Keratinocyte (primary cell): ENCODE results near the gene BSDC1. TPM values are rescaled to one million over a fixed set of nuclear protein-coding genes. Genes with fewer than 3 reads are reported as not detected.

Experiments
- DNase-seq: peaks from one replicate; pipeline ENCODE4 v3.0.0-alpha.2; 2011; ENCODE audit warnings: low read depth, missing footprints, low spot score
- FAIRE-seq: peaks from 2 replicates; lab custom pipeline; 2011; peaks lifted over from hg19 to GRCh38; lab: Jason Lieb, UNC
- H2AFZ ChIP-seq: 2 replicates; pipeline ENCODE4 v1.6.0; 2012; ENCODE audit warnings: low read length, control low read depth, inconsistent platforms; ENCODE audit not compliant: control insufficient read depth
- H3K27ac ChIP-seq: 2 replicates; pipeline ENCODE4 v1.5.1; 2011; ENCODE audit warnings: low read length; ENCODE audit not compliant: control insufficient read depth, insufficient read depth
- H3K27me3 ChIP-seq: 3 replicates; pipeline ENCODE4 v1.6.0; 2011; ENCODE audit warnings: low read length; ENCODE audit not compliant: control insufficient read depth, insufficient read depth; ENCODE audit errors: extremely low read depth
- H3K36me3 ChIP-seq, 2 experiments: 2 replicates in 1 of 2; 3 replicates in 1 of 2; pipeline ENCODE4 v1.5.1; 2011; ENCODE audit warnings: low read length in 2 of 2, mild to moderate bottlenecking in 1 of 2; ENCODE audit not compliant: control insufficient read depth in 2 of 2, insufficient read depth in 2 of 2; ENCODE audit errors: extremely low read depth in 1 of 2
- H3K4me1 ChIP-seq: 3 replicates; pipeline ENCODE4 v1.5.1; 2011; ENCODE audit warnings: low read length; ENCODE audit not compliant: control insufficient read depth, insufficient read depth; ENCODE audit errors: extremely low read depth
- H3K4me2 ChIP-seq: 3 replicates; pipeline ENCODE4 v1.6.0; 2011; ENCODE audit warnings: low read depth, low read length; ENCODE audit not compliant: control insufficient read depth, insufficient read depth; ENCODE audit errors: extremely low read depth
- H3K4me3 ChIP-seq, 3 experiments: fragments of 200-600 bp in 1 of 3; sonication (generic) in 1 of 3; 2 replicates in 2 of 3; 3 replicates in 1 of 3; pipeline ENCODE4 v1.5.1; 2011 to 2016; ENCODE audit warnings: low read length in 3 of 3, mild to moderate bottlenecking in 3 of 3, control low read depth in 2 of 3, inconsistent platforms in 1 of 3, low read depth in 1 of 3, mixed read lengths in 1 of 3, mixed run types in 1 of 3, moderate library complexity in 1 of 3; ENCODE audit not compliant: control insufficient read depth in 2 of 3, insufficient read depth in 2 of 3; ENCODE audit errors: extremely low read depth in 1 of 3
- H3K79me2 ChIP-seq: 2 replicates; pipeline ENCODE4 v1.6.0; 2012; ENCODE audit warnings: low read length; ENCODE audit not compliant: control insufficient read depth, insufficient read depth
- H3K9ac ChIP-seq: 3 replicates; pipeline ENCODE4 v1.6.0; 2011; ENCODE audit warnings: low read length; ENCODE audit not compliant: control insufficient read depth, insufficient read depth; ENCODE audit errors: extremely low read depth
- H3K9me1 ChIP-seq: 3 replicates; pipeline ENCODE4 v1.6.0; 2011; ENCODE audit warnings: low read length; ENCODE audit not compliant: control insufficient read depth, insufficient read depth; ENCODE audit errors: extremely low read depth
- H3K9me3 ChIP-seq: 2 replicates; pipeline ENCODE4 v1.5.1; 2012; ENCODE audit warnings: low read depth, low read length; ENCODE audit not compliant: control insufficient read depth
- H4K20me1 ChIP-seq: 3 replicates; pipeline ENCODE4 v1.6.0; 2011; ENCODE audit warnings: low read length; ENCODE audit not compliant: control insufficient read depth, insufficient read depth; ENCODE audit errors: extremely low read depth
- EZH2 ChIP-seq: IDR thresholded peaks from one replicate; pipeline ENCODE4 v1.6.1; 2012; ENCODE audit warnings: inconsistent platforms, mild to moderate bottlenecking, low read length, moderate library complexity
- dilution Hi-C: fragments of 300-500 bp; cut with MboI; formaldehyde crosslinking; loops from one replicate; pipeline ENCODE4 v1.7.0; 2020; ENCODE audit warnings: low sequenced_read_pairs; ENCODE audit not compliant: extremely low pct_ligation_motif_present
- polyA plus RNA-seq, 5 experiments: library from polyadenylated mRNA; depleted of rRNA in 3 of 5; stranded (reverse) in 3 of 5; stranded (forward) in 1 of 5; unstranded in 1 of 5; fragments of >200 nt; gene quantifications; 1 replicate in 1 of 5; 2 replicates in 3 of 5; 3 replicates in 1 of 5; pipeline versions ENCODE4 v1.2.1 to v1.2.3, GENCODE V29; 2011 to 2012; ENCODE audit warnings: missing spikeins in 2 of 5, low read depth in 1 of 5, low replicate concordance in 1 of 5
- TF ChIP-seq, protein P1 (sequence below), 3 experiments: IDR thresholded peaks in 1 of 3; conservative IDR thresholded peaks in 1 of 3; optimal IDR thresholded peaks in 1 of 3; 2 replicates in 2 of 3; 3 replicates in 1 of 3; pipeline versions ENCODE3 to v1.5.1; 2011; ENCODE audit warnings: low read length in 3 of 3, mild to moderate bottlenecking in 3 of 3, moderate library complexity in 2 of 3, control low read depth in 1 of 3, inconsistent platforms in 1 of 3; ENCODE audit not compliant: insufficient read depth in 2 of 3; ENCODE audit errors: extremely low read depth in 1 of 3

Gene BSDC1
- polyA plus RNA-seq, 1 donor (not counting 4 experiments of a cell fraction or from before 2014, with no cell fraction given), result 38.1 TPM

DNA sequence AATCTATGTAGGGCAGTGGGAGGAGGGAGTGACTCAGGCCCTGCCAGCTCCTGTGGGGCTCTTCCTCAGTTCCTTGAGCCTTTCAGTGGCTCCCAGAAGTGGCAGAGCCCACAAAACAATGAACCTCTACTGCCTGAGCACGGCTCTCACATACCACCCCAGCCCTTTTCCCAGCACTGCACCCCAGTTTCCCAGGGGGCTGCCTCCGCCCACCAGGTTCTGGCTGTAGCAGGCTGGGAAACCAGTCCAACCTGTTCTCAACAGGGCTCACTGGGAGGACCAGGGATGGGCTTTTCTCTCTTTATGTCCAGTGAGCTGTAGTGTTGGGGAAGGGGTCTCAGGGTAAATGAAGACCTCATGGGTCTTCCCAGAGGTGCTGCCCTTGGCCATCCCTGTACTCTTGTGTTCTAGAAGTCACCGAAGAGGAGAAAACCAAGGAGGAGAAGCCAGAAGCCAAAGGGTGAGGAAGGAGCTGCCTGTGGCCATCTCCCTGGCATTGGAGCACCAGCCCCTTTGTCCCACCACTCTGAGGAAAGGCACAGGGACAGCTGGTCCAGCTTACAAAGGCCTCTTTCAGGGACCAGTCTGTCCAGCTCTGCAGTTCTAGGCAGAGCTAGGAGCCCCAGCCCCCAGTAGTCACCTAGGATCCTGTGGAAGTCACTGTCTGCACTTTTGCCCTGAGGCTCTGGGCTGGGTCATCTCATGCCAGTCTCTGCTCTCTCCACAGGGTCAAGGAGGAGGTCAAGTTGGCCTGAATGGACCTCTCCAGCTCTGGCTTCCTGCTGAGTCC is 61.8 kb downstream of the BSDC1 start:
- FAIRE-seq (no peak), DNase-seq (no peak)
- Histone ChIP-seq H4K20me1 (peaks cover 2% of the 10 kb centered on the region), H3K4me1 (peaks cover 19% of the 10 kb centered on the region), H3K36me3 (peaks cover 19 to 29% of the 10 kb centered on the region in 2 experiments), H3K27ac (no peak overlapping the region), H3K79me2 (no peaks in the 10 kb centered on the region), H3K4me2 (no peak overlapping the region), H3K9me1 (no peaks in the 10 kb centered on the region), H2AFZ (no peak overlapping the region), H3K9ac (no peak overlapping the region), H3K27me3 (peaks cover 14% of the 10 kb centered on the region), H3K4me3 (no peak overlapping the region), H3K9me3 (no peaks in the 10 kb centered on the region)
- dilution Hi-C loops, result no loop called here
- TF ChIP-seq EZH2, result no peak
- TF ChIP-seq, protein P1, sequence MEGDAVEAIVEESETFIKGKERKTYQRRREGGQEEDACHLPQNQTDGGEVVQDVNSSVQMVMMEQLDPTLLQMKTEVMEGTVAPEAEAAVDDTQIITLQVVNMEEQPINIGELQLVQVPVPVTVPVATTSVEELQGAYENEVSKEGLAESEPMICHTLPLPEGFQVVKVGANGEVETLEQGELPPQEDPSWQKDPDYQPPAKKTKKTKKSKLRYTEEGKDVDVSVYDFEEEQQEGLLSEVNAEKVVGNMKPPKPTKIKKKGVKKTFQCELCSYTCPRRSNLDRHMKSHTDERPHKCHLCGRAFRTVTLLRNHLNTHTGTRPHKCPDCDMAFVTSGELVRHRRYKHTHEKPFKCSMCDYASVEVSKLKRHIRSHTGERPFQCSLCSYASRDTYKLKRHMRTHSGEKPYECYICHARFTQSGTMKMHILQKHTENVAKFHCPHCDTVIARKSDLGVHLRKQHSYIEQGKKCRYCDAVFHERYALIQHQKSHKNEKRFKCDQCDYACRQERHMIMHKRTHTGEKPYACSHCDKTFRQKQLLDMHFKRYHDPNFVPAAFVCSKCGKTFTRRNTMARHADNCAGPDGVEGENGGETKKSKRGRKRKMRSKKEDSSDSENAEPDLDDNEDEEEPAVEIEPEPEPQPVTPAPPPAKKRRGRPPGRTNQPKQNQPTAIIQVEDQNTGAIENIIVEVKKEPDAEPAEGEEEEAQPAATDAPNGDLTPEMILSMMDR (optimal IDR thresholded peaks at IDR 0.05 in 1 of 3, IDR thresholded peaks at IDR 0.05 in 1 of 3, conservative IDR thresholded peaks at IDR 0.05 in 1 of 3; ENCODE audit: extremely low read depth in 1 of 3, insufficient read depth in 2 of 3, low read length in 3 of 3), result no peak

DNA sequence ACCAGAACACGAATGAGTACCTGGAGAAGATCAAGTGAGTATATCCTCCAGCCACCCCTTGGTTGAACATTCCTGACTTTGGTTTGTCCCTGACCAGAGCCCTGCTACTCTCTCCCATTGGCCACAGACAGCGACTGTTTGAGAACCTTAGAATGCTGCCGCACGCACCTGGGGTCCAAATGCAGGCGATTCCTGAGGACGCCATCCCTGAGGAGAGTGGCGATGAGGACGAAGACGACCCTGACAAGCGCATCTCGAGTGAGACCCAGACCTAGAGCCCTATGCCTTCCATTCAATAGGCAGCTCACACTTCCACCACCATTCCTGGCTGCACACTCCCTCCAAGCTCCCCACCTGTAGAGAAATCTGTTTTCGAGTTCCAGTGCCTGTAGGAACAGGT is 62.7 kb downstream of the BSDC1 start:
- no peaks in the 10 kb centered on the region for H3K9me1 ChIP-seq
- H3K4me2 ChIP-seq, result no peak overlapping the region
- peaks cover 24 to 37% of the 10 kb centered on the region in 2 experiments for H3K36me3 ChIP-seq
- H3K27ac ChIP-seq, result no peak overlapping the region
- H2AFZ ChIP-seq, result no peak overlapping the region
- peaks cover 7% of the 10 kb centered on the region for H3K27me3 ChIP-seq
- H3K9me3 ChIP-seq, result no peaks in the 10 kb centered on the region
- H3K4me3 ChIP-seq, result no peak overlapping the region
- dilution Hi-C loops, result no loop called here
- TF ChIP-seq, protein P1 (optimal IDR thresholded peaks at IDR 0.05 in 1 of 3, IDR thresholded peaks at IDR 0.05 in 1 of 3, conservative IDR thresholded peaks at IDR 0.05 in 1 of 3; ENCODE audit: extremely low read depth in 1 of 3, insufficient read depth in 2 of 3, low read length in 3 of 3), result no peak
- TF ChIP-seq EZH2, result no peak
- no peaks in the 10 kb centered on the region for H4K20me1 ChIP-seq
- FAIRE-seq (no peak), DNase-seq (no peak)
- no peaks in the 10 kb centered on the region for H3K79me2 ChIP-seq
- H3K4me1 ChIP-seq, result peaks cover 12% of the 10 kb centered on the region
- no peak overlapping the region for H3K9ac ChIP-seq
